KG1 (cell line): ENCODE results near the gene RGS12.

ENCODE experiments used
- DNase-seq: peaks from one replicate; lab custom pipeline; 2025; lab: John Stamatoyannopoulos, UW

RGS12 gene

DNA sequence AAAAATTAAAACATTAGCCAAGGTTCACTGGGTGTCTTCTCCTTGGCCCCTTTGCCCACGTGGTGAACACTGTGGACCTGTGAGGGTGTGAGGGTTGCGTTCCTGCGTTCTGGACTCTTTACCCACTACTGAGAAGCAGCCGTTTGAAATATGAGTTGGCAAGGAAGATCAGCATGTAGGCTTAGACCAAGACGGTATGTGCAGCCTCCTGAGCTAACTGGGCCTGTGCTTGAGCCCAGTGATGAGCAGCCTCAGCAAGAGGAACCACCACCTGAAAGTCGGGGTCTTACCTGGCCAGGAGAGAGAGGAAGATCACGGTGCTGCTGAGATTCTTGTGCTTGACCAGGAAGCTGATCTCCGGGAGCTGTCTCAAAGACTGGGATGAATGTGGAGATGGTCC is 19.5 kb downstream of the RGS12 start:
- no peak for DNase-seq

- no peak for DNase-seq
These were observed 20.3 kb downstream of the RGS12 start for GRCh38 chr4:3313139-3313538.

DNA sequence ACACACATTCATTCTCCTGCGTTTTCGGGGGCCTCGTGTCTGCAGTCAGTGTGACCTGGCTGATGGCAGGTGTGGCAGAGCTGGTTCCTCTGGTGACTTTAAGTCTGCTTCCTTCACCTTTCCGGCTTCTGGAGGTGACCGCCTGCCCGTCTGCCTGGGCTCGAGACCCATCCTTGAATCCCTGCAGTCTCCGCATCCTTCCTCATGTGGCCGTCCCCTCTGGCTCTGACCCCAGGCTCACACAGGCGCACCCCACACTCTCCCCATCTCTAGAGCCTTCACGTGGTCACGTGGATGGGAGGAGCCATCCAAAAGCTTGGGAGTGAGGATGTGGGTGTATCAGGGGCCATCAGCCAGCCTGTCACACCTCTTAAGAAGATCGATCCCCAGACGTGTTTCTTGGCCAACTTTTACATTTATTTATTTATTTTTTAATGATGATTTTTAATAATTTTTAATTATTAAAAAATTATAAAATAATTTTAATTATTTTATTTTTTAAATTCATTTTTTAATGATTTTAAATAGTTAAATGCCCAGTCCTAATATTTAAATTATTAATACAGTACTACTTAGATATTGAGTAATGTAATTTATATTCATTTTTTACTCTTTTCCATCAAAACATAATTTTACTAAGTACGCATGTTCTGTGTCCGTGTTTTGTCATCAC is 20.9 kb downstream of the RGS12 start:
- no peak for DNase-seq

GRCh38 chr4:3314706-3315260 is 22.0 kb downstream of the RGS12 start:
- DNase-seq: no peak

GRCh38 chr4:3315566-3315965 is 22.7 kb downstream of the RGS12 start:
- DNase-seq: no peak

- DNase-seq: no peak
These were observed 23.3 kb downstream of the RGS12 start for GRCh38 chr4:3316146-3316545.

- no peak for DNase-seq
These were observed 24.3 kb downstream of the RGS12 start for GRCh38 chr4:3317011-3317655.

- DNase-seq: no peak
These were observed 24.9 kb downstream of the RGS12 start for GRCh38 chr4:3317656-3318211.

DNA sequence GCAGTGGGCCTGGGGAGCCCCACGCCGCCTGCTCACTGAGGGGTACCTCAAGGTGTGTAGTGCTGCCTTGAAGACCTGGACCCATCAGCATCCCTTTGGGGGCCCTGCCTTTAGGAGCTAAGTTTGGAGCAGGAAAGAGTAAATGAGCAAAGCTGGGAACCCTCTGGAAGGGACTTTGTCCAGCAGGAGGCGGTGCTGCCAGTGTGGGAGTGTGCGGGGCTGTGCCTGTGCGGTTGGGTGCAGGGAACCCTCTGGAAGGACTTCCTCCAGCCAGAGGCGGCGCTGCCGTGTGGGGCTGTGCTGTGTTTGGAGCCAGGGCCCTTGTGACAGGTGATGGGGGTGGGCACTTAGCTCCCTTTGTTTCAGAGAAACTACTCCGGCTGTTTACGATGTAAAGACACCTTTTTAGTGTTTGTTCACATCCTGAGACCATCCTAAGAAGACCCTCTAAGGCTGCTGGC is 25.8 kb downstream of the RGS12 start:
- DNase-seq: no peak

GRCh38 chr4:3320361-3321023 is 27.7 kb downstream of the RGS12 start:
- no peak for DNase-seq

DNA sequence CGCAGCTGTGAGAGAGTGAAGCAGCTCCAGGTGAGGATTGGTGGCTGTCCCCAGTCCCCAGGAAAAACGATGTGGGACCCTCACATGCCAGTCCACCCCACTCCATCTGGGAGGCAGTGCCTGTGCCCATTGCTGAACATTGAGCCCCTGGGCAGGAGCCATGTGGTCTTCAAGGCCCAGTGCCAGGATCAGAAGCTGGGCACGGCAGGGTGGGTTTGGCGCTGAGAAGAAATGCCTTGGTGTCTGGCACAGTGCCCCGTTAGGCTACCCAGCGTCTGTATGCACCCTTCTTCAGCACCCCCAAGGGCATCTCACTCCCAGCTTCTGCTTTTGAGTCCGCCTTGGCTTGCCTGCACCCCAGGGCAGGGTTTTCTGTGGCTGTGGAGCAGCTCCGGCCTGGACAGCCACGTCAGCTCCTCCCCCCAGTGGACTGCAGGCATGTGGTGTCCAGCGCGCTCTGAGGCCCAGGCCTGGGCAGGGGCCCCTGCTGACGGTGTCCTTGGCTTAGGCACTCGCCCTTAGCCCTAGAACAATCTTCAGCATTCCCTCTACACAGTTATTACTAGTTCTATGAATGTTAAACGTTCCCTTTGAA is 28.6 kb downstream of the RGS12 start:
- DNase-seq: no peak

GRCh38 chr4:3322059-3322550 is 29.3 kb downstream of the RGS12 start:
- no peak for DNase-seq

- DNase-seq: no peak
These were observed 30.3 kb downstream of the RGS12 start for GRCh38 chr4:3323071-3323481.

DNA sequence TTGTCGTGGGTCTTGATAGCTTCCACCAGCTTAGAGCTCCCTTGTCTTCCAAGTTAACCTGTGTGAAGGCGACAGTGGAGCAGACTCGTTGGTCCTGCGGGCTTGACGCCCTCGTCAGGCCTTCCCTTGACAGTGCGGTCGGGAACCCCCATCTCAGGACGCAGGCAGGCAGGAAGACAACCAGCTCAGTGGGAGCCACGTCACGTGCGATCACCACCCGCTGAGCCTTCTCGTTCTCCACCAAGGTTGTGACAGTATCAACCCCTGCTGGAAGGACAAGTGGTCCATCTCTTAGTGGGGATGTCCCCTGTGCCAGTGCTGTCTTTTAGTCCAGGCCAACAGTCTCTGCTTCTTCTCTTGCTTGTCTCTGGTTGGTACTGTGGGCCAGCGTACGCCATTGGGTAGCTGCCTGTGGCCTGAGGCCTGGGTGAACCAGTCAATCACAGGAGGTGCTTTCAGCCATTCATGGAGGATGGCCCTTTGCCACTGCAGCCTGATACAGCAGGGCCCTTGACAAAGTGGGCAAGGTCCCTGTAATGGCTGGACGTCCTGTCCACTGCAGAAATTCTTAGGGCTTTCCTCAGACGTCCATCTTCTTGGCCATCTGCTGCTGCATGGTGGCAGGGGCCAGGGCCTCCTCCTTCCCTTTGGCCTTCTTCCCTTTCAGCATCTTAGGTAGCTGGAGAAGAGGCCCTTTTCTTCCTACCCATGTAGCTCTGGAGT is 31.4 kb downstream of the RGS12 start:
- DNase-seq: no peak

GRCh38 chr4:3328814-3329663 is 36.2 kb downstream of the RGS12 start:
- DNase-seq: no peak

DNA sequence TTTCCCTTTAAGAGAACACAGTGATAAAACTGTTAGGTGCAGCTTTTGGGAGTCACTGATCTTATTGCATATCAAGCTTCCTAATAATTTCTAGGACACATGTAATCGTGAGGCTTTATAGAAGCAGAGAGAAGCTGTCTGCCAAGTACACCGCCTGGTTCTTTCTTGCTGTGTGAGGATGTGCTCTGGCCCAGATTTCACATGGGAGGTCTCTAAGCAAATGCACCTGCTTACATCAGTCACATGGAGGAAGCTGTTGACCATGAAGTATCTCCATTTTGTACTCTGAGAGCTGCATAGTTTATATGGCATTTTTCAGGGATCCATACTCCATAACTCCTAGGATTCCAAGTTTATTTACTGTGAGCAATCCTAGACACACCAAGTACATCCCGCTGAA is 37.1 kb downstream of the RGS12 start:
- no peak for DNase-seq

GRCh38 chr4:3330707-3331106 is 37.9 kb downstream of the RGS12 start:
- no peak for DNase-seq

DNA sequence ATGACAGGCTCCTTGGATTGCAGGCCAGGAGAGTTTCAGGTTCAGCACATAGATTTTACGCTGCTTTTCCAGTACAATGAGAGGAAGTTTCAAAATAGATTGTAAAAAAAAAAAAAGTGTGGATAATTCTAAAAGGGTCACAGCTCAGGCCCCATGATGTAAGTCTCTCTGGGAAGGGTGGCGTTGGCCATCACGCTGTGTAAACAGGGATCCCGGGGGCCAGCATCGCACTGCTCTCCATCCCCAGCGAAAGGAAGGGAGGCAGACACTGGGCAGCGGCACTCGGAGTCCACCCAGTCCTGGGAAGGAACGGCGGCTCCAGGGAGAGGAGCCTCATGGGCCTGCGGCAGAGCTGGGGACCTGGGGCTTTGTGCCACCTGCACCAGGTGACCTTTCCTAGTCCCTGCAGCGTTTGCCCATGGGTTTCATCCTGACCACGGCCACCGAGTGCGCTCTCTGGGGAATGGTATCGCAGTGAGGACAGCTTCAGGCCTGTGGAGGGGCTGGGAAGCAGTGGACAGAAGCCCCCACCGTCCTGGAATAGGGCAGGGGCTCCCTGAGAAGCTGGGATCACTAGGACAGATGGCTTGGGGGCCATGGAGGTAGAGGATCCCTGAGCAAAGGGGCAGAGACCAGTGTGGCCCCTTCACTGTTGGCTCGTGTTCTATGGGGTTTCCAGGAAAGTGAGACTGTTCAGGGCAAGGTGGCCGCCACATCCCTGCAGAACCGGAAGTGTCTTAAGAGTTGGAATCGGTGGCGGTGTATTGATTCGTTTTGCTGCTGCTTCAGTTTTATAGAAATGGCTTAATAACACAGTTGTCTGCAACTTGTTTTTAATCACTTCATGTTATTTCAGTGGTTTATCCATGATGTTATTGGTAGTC is 38.9 kb downstream of the RGS12 start:
- DNase-seq: no peak

- DNase-seq: no peak
These were observed 39.7 kb downstream of the RGS12 start for GRCh38 chr4:3332498-3332897.
